Cardiac fibroblast (primary cell): ENCODE measurements around the gene MAP1LC3B.

Source experiments
- DNase-seq, 2 donors: peaks; one replicate each; pipeline versions ENCODE4 v3.0.0 to v3.0.0-alpha.2; 2010; ENCODE audit warnings: low read depth in 2 of 2
- H3K4me3 ChIP-seq, 2 donors: replicated peaks in 1 of 2; 1 replicate in 1 of 2; 2 replicates in 1 of 2; pipeline ENCODE4 v1.5.1; 2011; ENCODE audit warnings: low read depth in 2 of 2, low read length in 2 of 2, mild to moderate bottlenecking in 2 of 2, moderate library complexity in 1 of 2
- TF ChIP-seq, protein P1 (sequence below): IDR thresholded peaks from one replicate; pipeline ENCODE4 v1.5.1; 2011; ENCODE audit warnings: low read depth, mild to moderate bottlenecking, low read length, inconsistent platforms

Gene MAP1LC3B

GRCh38 chr16:87411375-87412271 lies 19.5 kb downstream of the MAP1LC3B start:
- H3K4me3 ChIP-seq: no peak overlapping the region
- TF ChIP-seq, protein P1, sequence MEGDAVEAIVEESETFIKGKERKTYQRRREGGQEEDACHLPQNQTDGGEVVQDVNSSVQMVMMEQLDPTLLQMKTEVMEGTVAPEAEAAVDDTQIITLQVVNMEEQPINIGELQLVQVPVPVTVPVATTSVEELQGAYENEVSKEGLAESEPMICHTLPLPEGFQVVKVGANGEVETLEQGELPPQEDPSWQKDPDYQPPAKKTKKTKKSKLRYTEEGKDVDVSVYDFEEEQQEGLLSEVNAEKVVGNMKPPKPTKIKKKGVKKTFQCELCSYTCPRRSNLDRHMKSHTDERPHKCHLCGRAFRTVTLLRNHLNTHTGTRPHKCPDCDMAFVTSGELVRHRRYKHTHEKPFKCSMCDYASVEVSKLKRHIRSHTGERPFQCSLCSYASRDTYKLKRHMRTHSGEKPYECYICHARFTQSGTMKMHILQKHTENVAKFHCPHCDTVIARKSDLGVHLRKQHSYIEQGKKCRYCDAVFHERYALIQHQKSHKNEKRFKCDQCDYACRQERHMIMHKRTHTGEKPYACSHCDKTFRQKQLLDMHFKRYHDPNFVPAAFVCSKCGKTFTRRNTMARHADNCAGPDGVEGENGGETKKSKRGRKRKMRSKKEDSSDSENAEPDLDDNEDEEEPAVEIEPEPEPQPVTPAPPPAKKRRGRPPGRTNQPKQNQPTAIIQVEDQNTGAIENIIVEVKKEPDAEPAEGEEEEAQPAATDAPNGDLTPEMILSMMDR: no peak
- DNase-seq: no peak

GRCh38 chr16:87412371-87412995 lies 20.3 kb downstream of the MAP1LC3B start:
- TF ChIP-seq, protein P1: no peak
- no peak for DNase-seq
- H3K4me3 ChIP-seq: no peak overlapping the region

DNA sequence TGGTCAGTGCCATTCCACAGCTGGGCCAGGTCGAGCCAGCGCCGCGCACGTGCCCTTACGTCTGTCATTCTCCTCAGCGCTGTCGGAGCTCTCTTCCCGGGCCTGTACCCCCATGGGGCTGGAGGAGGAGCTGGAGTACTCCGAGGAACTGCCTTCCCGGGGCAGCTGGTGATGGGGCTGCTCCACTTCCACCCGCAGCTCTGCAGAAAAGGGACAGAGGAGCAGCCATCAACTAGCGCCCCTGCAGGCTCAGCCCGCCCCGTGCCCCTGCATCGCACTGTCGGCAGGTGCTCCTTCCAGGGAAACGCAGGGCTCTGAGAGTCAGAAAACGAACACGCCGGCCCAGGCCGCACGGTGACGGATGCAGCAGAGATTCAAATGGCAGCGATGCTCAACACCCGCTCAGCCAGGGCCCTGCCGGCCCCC lies 20.9 kb downstream of the MAP1LC3B start:
- TF ChIP-seq, protein P1: no peak
- H3K4me3 ChIP-seq: no peak overlapping the region
- no peak for DNase-seq

DNA sequence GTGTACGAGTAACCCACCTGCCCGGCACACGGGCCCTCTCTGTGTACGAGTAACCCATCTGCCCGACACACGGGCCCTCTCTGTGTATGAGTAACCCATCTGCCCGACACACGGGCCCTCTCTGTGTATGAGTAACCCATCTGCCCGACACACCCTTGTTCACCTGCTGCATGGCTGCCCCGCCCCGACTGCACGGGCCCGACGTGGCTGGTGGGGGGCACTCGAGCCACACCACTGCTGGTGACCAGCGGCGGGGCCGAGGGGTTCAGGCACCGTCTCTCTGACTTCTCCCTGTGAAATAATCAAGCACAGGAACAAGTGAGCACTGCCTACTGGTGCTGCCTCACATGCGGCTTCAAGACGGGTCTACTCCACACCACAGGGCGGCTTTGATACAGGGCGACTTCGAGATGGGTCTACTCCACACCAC lies 22.1 kb downstream of the MAP1LC3B start:
- TF ChIP-seq, protein P1: no peak
- no peak overlapping the region for H3K4me3 ChIP-seq
- DNase-seq: no peak

DNA sequence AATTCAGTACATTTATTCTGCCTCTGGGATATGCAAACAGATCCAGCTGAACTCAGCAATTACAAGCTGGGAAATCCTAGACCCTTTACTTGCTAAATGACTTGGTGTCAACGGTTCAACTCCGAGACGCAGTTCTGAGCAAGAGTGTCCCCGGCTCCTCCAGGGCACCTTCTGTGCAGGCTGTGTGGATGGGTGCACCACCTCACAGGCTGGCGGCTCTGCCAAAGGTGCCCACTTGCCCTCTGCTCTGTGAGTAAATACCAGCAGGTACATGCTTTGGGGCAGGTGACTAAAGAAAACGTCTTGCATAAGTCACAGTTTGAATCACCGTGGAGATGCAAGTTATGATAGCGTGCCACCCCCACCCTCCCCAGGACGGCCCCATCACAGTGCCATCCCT lies 23.3 kb downstream of the MAP1LC3B start:
- TF ChIP-seq, protein P1: no peak
- no peak for DNase-seq
- no peak overlapping the region for H3K4me3 ChIP-seq

- H3K4me3 ChIP-seq: no peak overlapping the region
- peak; percentile 76 to 82 for DNase-seq
- TF ChIP-seq, protein P1: peak; percentile 71
These were observed 24.8 kb downstream of the MAP1LC3B start for GRCh38 chr16:87416826-87417527.
